ENCODE results near the gene RNGTT. TPM values are rescaled to one million over a fixed set of nuclear protein-coding genes. Genes with fewer than 3 reads are reported as not detected.
"Not testable (repeated sequence)": the region's sequence is repeated elsewhere in the genome, so short reads cannot be mapped to it uniquely, and the experiment has no call there.

RNGTT gene
- total and polyA plus RNA-seq, 8 donors, result 1.7 to 6.1 (median 2.9) TPM

GRCh38 chr6:88730611-88731011 is 232.8 kb downstream of the RNGTT start:
- intact Hi-C loops (cut with DNase I), result no loop called here

GRCh38 chr6:88728756-88729155 is 234.7 kb downstream of the RNGTT start:
- H3K27me3 ChIP-seq, result no peaks in the 10 kb centered on the region
- H3K27ac ChIP-seq, result no peak overlapping the region
- no peak for FAIRE-seq
- no peaks in the 10 kb centered on the region for H3K4me1 ChIP-seq
- no peaks in the 10 kb centered on the region for H3K36me3 ChIP-seq
- no peak for TF ChIP-seq CTCF (IDR thresholded peaks at IDR 0.05)
- H3K4me3 ChIP-seq, result no peak overlapping the region
- H3K9me3 ChIP-seq, result no peaks in the 10 kb centered on the region
- 80 to 87% methylated on average over 10 of the region's 10 CpGs for WGBS, 2 donors
- no peak for ATAC-seq
- intact Hi-C loops (cut with DNase I), result no loop called here
- no peak for DNase-seq

More at GRCh38 chr6:88730611-88731011, 232.8 kb downstream of the RNGTT start:
- no peak for TF ChIP-seq CTCF (IDR thresholded peaks at IDR 0.05)
- DNase-seq (no peak), ATAC-seq (no peak), FAIRE-seq (no peak)
- no peaks in the 10 kb centered on the region for H3K36me3 ChIP-seq
- WGBS, 2 donors, result 95 to 97% methylated on average over 4 of the region's 4 CpGs
- no peak overlapping the region for H3K4me3 ChIP-seq
- H3K4me1 ChIP-seq, result no peaks in the 10 kb centered on the region
- no peaks in the 10 kb centered on the region for H3K27me3 ChIP-seq
- H3K27ac ChIP-seq, result no peak overlapping the region
- no peaks in the 10 kb centered on the region for H3K9me3 ChIP-seq

- intact Hi-C loops (cut with DNase I); DNase-seq; H3K27me3 ChIP-seq; ATAC-seq; H3K27ac ChIP-seq; H3K36me3 ChIP-seq; FAIRE-seq; H3K4me3 ChIP-seq; H3K9me3 ChIP-seq; H3K4me1 ChIP-seq: not testable (repeated sequence)
- 96 to 98% methylated on average over 1 of the region's 1 CpG for WGBS, 2 donors
Observed at GRCh38 chr6:88726409-88726808, 237.0 kb downstream of the RNGTT start.

- no peak for DNase-seq
- no peak for ATAC-seq
- Histone ChIP-seq H3K36me3 (no peaks in the 10 kb centered on the region), H3K27ac (no peak overlapping the region), H3K9me3 (no peaks in the 10 kb centered on the region), H3K4me1 (no peaks in the 10 kb centered on the region), H3K27me3 (no peaks in the 10 kb centered on the region), H3K4me3 (no peak overlapping the region)
- FAIRE-seq, result no peak
- 80 to 89% methylated on average over 13 of the region's 13 CpGs for WGBS, 2 donors
- intact Hi-C loops (cut with DNase I), result no loop called here
- no peak for TF ChIP-seq CTCF (IDR thresholded peaks at IDR 0.05)
Observed at GRCh38 chr6:88725111-88725975, 238.1 kb downstream of the RNGTT start.

GRCh38 chr6:88722686-88723085 is 240.7 kb downstream of the RNGTT start:
- DNase-seq, result no peak
- ATAC-seq, result no peak
- no peak overlapping the region for H3K4me3 ChIP-seq
- H3K36me3 ChIP-seq, result no peaks in the 10 kb centered on the region
- no peak for FAIRE-seq
- H3K27ac ChIP-seq, result no peak overlapping the region
- H3K27me3 ChIP-seq, result no peaks in the 10 kb centered on the region
- no peaks in the 10 kb centered on the region for H3K9me3 ChIP-seq
- 97 to 98% methylated on average over 3 of the region's 3 CpGs for WGBS, 2 donors
- no peak for TF ChIP-seq CTCF (IDR thresholded peaks at IDR 0.05)
- intact Hi-C loops (cut with DNase I), result no loop called here
- H3K4me1 ChIP-seq, result no peaks in the 10 kb centered on the region

- FAIRE-seq; H3K27me3 ChIP-seq; H3K27ac ChIP-seq; H3K4me1 ChIP-seq; ATAC-seq; H3K4me3 ChIP-seq; H3K36me3 ChIP-seq; H3K9me3 ChIP-seq; intact Hi-C loops (cut with DNase I); DNase-seq: not testable (repeated sequence)
- WGBS, 2 donors, result no CpG with 5 or more reads among the region's 1 CpG
Observed at GRCh38 chr6:88716399-88716798, 247.0 kb downstream of the RNGTT start.

All from pancreas (tissue), 10 donors.